22Rv1 (cell line): ENCODE measurements around the gene RNF144B.

Experiments used
- ZFX ChIP-seq: fragments of 450-650 bp; IDR thresholded peaks from 2 replicates; pipeline ENCODE4 v1.6.1; 2017; ENCODE audit warnings: antibody characterized with exemption, borderline replicate concordance
- TF ChIP-seq, protein P1 (sequence below): fragments of 450-650 bp; IDR thresholded peaks from 2 replicates; pipeline ENCODE4 v1.5.1; 2017; ENCODE audit warnings: mild to moderate bottlenecking

DNA sequence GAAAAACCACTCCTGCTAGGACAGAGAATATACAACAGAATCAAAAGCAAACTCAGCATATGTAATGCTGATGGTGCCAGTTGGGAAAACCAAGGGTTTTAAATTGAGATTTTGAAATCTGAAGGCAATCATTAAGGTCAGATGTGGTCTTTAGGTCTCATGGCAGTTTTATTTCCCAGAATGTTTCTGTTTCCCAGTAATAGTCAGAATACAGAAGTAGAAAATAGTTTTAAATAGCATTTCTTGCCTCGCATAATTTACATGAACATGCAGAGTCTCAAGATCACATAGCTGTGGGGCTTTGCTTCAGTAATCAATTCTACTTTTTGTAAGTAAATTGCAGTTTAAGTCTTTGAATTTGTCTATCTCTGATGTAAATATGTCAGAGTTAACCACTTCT, 58.1 kb downstream of the RNF144B start:
- TF ChIP-seq, protein P1, sequence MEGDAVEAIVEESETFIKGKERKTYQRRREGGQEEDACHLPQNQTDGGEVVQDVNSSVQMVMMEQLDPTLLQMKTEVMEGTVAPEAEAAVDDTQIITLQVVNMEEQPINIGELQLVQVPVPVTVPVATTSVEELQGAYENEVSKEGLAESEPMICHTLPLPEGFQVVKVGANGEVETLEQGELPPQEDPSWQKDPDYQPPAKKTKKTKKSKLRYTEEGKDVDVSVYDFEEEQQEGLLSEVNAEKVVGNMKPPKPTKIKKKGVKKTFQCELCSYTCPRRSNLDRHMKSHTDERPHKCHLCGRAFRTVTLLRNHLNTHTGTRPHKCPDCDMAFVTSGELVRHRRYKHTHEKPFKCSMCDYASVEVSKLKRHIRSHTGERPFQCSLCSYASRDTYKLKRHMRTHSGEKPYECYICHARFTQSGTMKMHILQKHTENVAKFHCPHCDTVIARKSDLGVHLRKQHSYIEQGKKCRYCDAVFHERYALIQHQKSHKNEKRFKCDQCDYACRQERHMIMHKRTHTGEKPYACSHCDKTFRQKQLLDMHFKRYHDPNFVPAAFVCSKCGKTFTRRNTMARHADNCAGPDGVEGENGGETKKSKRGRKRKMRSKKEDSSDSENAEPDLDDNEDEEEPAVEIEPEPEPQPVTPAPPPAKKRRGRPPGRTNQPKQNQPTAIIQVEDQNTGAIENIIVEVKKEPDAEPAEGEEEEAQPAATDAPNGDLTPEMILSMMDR: no peak
- no peak for TF ChIP-seq ZFX
